ENCODE data around the gene FAM193B. TPM values are rescaled to one million over a fixed set of nuclear protein-coding genes. Genes with fewer than 3 reads are reported as not detected.

FAM193B gene
- total and polyA plus RNA-seq, 2 of the 13 experiments (the other 11 are each of a cell fraction or from before 2014, with no cell fraction given) = 21.2 to 40.9 TPM

- TF ChIP-seq, protein P1, sequence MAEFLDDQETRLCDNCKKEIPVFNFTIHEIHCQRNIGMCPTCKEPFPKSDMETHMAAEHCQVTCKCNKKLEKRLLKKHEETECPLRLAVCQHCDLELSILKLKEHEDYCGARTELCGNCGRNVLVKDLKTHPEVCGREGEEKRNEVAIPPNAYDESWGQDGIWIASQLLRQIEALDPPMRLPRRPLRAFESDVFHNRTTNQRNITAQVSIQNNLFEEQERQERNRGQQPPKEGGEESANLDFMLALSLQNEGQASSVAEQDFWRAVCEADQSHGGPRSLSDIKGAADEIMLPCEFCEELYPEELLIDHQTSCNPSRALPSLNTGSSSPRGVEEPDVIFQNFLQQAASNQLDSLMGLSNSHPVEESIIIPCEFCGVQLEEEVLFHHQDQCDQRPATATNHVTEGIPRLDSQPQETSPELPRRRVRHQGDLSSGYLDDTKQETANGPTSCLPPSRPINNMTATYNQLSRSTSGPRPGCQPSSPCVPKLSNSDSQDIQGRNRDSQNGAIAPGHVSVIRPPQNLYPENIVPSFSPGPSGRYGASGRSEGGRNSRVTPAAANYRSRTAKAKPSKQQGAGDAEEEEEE (CRISPR knock-in tag; IDR thresholded peaks at IDR 0.05; ENCODE audit: borderline replicate concordance) = no peak
- peak; percentile 27; the same call in 1 of the 2 replicates for TF ChIP-seq ZNF616 (CRISPR knock-in tag; IDR thresholded peaks at IDR 0.05; ENCODE audit: low read depth)
- no peak for TF ChIP-seq SOX13 (IDR thresholded peaks at IDR 0.05)
- peak in 1 of 2 experiments; percentile 56; a peak in 1 of 4 replicates for TF ChIP-seq SOX13 (CRISPR knock-in tag; conservative IDR thresholded peaks at IDR 0.05 in 1 of 2, IDR thresholded peaks at IDR 0.05 in 1 of 2)
- TF ChIP-seq ZSCAN21 (CRISPR knock-in tag; IDR thresholded peaks at IDR 0.05; ENCODE audit: borderline replicate concordance) = peak; percentile 93
- peak; percentile 98 for TF ChIP-seq ZNF350 (CRISPR knock-in tag; IDR thresholded peaks at IDR 0.05; ENCODE audit: borderline replicate concordance, low read depth)
- TF ChIP-seq ZNF512B (CRISPR knock-in tag; IDR thresholded peaks at IDR 0.05; ENCODE audit: borderline replicate concordance) = peak; percentile 63; the same call in 1 of the 2 replicates
- TF ChIP-seq, protein P2, sequence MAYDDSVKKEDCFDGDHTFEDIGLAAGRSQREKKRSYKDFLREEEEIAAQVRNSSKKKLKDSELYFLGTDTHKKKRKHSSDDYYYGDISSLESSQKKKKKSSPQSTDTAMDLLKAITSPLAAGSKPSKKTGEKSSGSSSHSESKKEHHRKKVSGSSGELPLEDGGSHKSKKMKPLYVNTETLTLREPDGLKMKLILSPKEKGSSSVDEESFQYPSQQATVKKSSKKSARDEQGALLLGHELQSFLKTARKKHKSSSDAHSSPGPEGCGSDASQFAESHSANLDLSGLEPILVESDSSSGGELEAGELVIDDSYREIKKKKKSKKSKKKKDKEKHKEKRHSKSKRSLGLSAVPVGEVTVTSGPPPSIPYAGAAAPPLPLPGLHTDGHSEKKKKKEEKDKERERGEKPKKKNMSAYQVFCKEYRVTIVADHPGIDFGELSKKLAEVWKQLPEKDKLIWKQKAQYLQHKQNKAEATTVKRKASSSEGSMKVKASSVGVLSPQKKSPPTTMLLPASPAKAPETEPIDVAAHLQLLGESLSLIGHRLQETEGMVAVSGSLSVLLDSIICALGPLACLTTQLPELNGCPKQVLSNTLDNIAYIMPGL (CRISPR knock-in tag; IDR thresholded peaks at IDR 0.05; ENCODE audit: borderline replicate concordance in 1 of 2, low read depth in 1 of 2) = peak; percentile 92 to 95
- no peak for TF ChIP-seq NCOR1 (IDR thresholded peaks at IDR 0.05; ENCODE audit: borderline replicate concordance, low read length)
- no peak for TF ChIP-seq DDIT3 (CRISPR knock-in tag; IDR thresholded peaks at IDR 0.05)
- 0 out of 2 replicates have a peak, but pooled peaks have one; percentile 56 for TF ChIP-seq FOXJ3 (CRISPR knock-in tag; IDR thresholded peaks at IDR 0.05; ENCODE audit: borderline replicate concordance)
- TF ChIP-seq, protein P3, sequence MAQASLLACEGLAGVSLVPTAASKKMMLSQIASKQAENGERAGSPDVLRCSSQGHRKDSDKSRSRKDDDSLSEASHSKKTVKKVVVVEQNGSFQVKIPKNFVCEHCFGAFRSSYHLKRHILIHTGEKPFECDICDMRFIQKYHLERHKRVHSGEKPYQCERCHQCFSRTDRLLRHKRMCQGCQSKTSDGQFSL (CRISPR knock-in tag; IDR thresholded peaks at IDR 0.05) = no peak
- TF ChIP-seq, protein P4, sequence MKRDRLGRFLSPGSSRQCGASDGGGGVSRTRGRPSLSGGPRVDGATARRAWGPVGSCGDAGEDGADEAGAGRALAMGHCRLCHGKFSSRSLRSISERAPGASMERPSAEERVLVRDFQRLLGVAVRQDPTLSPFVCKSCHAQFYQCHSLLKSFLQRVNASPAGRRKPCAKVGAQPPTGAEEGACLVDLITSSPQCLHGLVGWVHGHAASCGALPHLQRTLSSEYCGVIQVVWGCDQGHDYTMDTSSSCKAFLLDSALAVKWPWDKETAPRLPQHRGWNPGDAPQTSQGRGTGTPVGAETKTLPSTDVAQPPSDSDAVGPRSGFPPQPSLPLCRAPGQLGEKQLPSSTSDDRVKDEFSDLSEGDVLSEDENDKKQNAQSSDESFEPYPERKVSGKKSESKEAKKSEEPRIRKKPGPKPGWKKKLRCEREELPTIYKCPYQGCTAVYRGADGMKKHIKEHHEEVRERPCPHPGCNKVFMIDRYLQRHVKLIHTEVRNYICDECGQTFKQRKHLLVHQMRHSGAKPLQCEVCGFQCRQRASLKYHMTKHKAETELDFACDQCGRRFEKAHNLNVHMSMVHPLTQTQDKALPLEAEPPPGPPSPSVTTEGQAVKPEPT (CRISPR knock-in tag; IDR thresholded peaks at IDR 0.05; ENCODE audit: low read depth) = peak; percentile 60; the same call in 1 of the 2 replicates
- TF ChIP-seq ZNF597 (CRISPR knock-in tag; IDR thresholded peaks at IDR 0.05) = 0 out of 2 replicates have a peak, but pooled peaks have one; percentile 29
- peak; percentile 74; the same call in 1 of the 2 replicates for TF ChIP-seq ZNF138 (CRISPR knock-in tag; IDR thresholded peaks at IDR 0.05; ENCODE audit: low read depth)
Observed at GRCh38 chr5:177516601-177517568, 37.5 kb downstream of the FAM193B start, which contains the start of gene DDX41 (continued).
